ENCODE measurements around the gene STEAP1B. TPM values are rescaled to one million over a fixed set of nuclear protein-coding genes. Genes with fewer than 3 reads are reported as not detected.

Gene STEAP1B
- total RNA-seq, 1 donor from 2014 or later, result 1.4 TPM

DNA sequence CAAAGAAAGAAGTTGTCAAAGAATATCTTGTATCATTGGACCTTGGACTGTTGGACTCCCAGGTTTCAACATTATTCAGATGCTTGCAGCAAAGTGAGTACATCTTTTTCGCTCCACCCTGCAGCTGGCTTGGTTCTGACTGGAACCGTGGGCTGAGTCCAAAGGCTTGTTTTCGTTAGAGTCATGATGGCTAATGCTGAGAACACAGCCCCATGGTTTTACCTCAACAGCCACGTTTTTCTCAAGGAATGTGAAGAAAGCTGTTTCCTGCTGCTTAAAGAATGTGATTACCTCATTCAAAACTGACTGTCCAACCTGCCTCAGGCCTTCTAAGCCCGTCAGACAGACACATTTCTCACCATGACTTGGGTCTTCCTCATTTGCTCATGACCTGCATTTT is 69.5 kb downstream of the STEAP1B start:
- no peaks in the 10 kb centered on the region for H3K9me3 Mint-ChIP-seq (ENCODE audit: unreplicated experiment)
- peaks cover 3% of the 10 kb centered on the region for H3K4me1 Mint-ChIP-seq (ENCODE audit: unreplicated experiment)
- H3K36me3 Mint-ChIP-seq (ENCODE audit: unreplicated experiment), result no peaks in the 10 kb centered on the region
- H3K27ac Mint-ChIP-seq (ENCODE audit: unreplicated experiment), result no peak overlapping the region
- TF ChIP-seq, protein P1, sequence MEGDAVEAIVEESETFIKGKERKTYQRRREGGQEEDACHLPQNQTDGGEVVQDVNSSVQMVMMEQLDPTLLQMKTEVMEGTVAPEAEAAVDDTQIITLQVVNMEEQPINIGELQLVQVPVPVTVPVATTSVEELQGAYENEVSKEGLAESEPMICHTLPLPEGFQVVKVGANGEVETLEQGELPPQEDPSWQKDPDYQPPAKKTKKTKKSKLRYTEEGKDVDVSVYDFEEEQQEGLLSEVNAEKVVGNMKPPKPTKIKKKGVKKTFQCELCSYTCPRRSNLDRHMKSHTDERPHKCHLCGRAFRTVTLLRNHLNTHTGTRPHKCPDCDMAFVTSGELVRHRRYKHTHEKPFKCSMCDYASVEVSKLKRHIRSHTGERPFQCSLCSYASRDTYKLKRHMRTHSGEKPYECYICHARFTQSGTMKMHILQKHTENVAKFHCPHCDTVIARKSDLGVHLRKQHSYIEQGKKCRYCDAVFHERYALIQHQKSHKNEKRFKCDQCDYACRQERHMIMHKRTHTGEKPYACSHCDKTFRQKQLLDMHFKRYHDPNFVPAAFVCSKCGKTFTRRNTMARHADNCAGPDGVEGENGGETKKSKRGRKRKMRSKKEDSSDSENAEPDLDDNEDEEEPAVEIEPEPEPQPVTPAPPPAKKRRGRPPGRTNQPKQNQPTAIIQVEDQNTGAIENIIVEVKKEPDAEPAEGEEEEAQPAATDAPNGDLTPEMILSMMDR (IDR thresholded peaks at IDR 0.05), result no peak
- H3K27me3 Mint-ChIP-seq (ENCODE audit: unreplicated experiment), result no peaks in the 10 kb centered on the region
- no peak overlapping the region for H3K4me3 Mint-ChIP-seq (ENCODE audit: unreplicated experiment)
- no peak for DNase-seq (ENCODE audit: extremely low spot score, unreplicated experiment)

DNA sequence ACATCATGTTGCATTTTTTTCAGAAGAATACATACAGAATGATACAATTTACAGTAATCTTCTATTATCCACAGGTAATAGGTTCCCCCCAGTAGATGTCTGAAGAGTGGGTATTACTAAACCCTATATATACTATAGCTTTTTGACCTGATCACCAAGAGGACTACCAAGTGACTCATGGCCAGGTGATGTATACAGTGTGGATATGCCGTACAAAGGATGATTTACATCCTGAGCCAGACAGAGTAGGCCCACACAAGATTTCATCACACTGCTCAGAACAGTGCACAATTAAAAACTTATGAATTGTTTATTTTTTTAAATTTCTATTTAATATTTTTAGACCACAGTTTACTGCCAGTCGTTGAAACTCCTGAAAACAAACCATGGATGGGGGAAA is 70.6 kb downstream of the STEAP1B start:
- TF ChIP-seq, protein P1 (IDR thresholded peaks at IDR 0.05), result no peak
- H3K9me3 Mint-ChIP-seq (ENCODE audit: unreplicated experiment), result no peaks in the 10 kb centered on the region
- H3K27ac Mint-ChIP-seq (ENCODE audit: unreplicated experiment), result no peak overlapping the region
- peaks cover 3% of the 10 kb centered on the region for H3K4me1 Mint-ChIP-seq (ENCODE audit: unreplicated experiment)
- no peak for DNase-seq (ENCODE audit: extremely low spot score, unreplicated experiment)
- no peaks in the 10 kb centered on the region for H3K36me3 Mint-ChIP-seq (ENCODE audit: unreplicated experiment)
- H3K4me3 Mint-ChIP-seq (ENCODE audit: unreplicated experiment), result no peak overlapping the region
- no peaks in the 10 kb centered on the region for H3K27me3 Mint-ChIP-seq (ENCODE audit: unreplicated experiment)

DNA sequence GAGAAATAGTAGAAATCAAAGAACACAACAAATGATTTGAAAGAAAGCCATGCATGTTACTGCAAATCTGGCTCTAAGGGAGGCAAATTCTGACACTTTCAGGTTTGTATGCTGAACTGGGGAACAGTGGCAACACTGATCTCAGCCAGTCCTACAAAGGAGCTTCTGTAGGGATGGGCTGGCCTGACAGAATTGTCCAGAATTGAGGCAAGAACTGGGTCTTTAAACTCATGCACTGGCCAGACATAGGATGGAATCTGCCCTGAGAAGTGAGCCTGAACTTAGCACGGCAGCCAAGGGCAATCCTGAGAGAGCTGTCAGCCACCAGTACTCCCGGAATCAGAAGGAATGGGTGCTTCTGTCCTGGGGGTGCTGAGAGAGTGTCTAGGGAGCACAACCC is 72.1 kb downstream of the STEAP1B start:
- H3K36me3 Mint-ChIP-seq (ENCODE audit: unreplicated experiment), result no peaks in the 10 kb centered on the region
- no peaks in the 10 kb centered on the region for H3K9me3 Mint-ChIP-seq (ENCODE audit: unreplicated experiment)
- no peak overlapping the region for H3K27ac Mint-ChIP-seq (ENCODE audit: unreplicated experiment)
- no peak for DNase-seq (ENCODE audit: extremely low spot score, unreplicated experiment)
- H3K4me3 Mint-ChIP-seq (ENCODE audit: unreplicated experiment), result no peak overlapping the region
- H3K27me3 Mint-ChIP-seq (ENCODE audit: unreplicated experiment), result no peaks in the 10 kb centered on the region
- TF ChIP-seq, protein P1 (IDR thresholded peaks at IDR 0.05), result no peak
- H3K4me1 Mint-ChIP-seq (ENCODE audit: unreplicated experiment), result peaks cover 1% of the 10 kb centered on the region

DNA sequence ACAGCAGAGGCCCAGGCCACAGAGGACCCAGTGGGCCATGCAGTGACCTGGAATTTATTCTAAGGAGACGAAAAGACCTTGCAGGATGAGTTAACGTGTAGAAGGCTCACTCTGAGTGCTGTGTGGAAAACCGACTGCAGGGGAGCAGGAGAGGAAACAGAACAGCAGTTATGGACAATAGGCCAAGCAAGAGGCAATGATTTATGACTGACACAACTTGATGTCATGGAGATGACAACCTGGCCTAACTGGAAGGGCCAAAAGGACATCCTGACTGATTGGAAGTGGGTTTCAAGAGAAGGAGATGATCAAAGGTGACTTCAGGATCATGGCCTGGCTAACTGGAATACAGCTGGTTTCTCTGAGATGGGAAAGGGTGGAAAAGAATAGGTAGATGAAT is 72.9 kb downstream of the STEAP1B start:
- TF ChIP-seq, protein P1 (IDR thresholded peaks at IDR 0.05), result no peak
- no peak overlapping the region for H3K27ac Mint-ChIP-seq (ENCODE audit: unreplicated experiment)
- H3K36me3 Mint-ChIP-seq (ENCODE audit: unreplicated experiment), result no peaks in the 10 kb centered on the region
- H3K4me3 Mint-ChIP-seq (ENCODE audit: unreplicated experiment), result no peak overlapping the region
- H3K27me3 Mint-ChIP-seq (ENCODE audit: unreplicated experiment), result no peaks in the 10 kb centered on the region
- no peaks in the 10 kb centered on the region for H3K9me3 Mint-ChIP-seq (ENCODE audit: unreplicated experiment)
- no peaks in the 10 kb centered on the region for H3K4me1 Mint-ChIP-seq (ENCODE audit: unreplicated experiment)
- DNase-seq (ENCODE audit: extremely low spot score, unreplicated experiment), result no peak

DNA sequence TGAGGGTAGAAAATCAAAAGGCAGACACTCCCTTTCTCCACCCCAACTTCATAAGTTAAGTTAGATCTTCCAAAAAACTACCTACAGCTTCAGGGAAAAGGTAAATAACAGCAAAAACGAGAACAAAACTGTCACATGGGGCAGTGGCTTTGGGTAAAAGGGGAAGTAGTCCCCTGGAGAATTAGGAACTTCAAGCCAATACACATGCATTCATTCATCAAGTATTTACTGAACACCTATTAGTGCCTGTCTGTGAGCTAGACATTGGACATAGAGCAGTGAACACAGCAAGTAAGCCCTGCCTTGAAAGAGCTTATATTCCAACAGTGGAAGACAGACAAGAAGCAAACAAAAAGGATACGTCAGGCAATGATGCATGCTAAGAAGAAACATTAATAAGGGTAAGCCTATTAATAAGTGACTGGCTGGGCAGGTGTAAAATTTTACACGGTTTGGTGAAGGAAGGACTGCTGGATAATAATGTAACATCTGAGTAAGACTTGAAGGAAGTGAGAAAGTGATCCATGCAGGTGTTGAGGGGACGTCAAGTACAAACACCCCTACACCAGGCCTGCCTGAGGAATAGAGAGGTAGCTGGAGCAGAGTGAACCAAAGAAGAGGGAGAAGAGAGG is 73.4 kb downstream of the STEAP1B start:
- no peak for DNase-seq (ENCODE audit: extremely low spot score, unreplicated experiment)
- no peaks in the 10 kb centered on the region for H3K9me3 Mint-ChIP-seq (ENCODE audit: unreplicated experiment)
- no peak overlapping the region for H3K4me3 Mint-ChIP-seq (ENCODE audit: unreplicated experiment)
- H3K36me3 Mint-ChIP-seq (ENCODE audit: unreplicated experiment), result no peaks in the 10 kb centered on the region
- H3K27me3 Mint-ChIP-seq (ENCODE audit: unreplicated experiment), result no peaks in the 10 kb centered on the region
- no peaks in the 10 kb centered on the region for H3K4me1 Mint-ChIP-seq (ENCODE audit: unreplicated experiment)
- TF ChIP-seq, protein P1 (IDR thresholded peaks at IDR 0.05), result no peak
- no peak overlapping the region for H3K27ac Mint-ChIP-seq (ENCODE audit: unreplicated experiment)

Measured in osteocyte (in vitro differentiated cells).